HCT116 (cell line): ENCODE results near the gene ID3.

Source experiments
- ELF1 ChIP-seq: IDR thresholded peaks from 2 replicates; pipeline ENCODE4 v1.6.1; 2012; ENCODE audit warnings: low read depth, borderline replicate concordance
- EZH2 ChIP-seq: fragments of 200-600 bp; sonication (generic); IDR thresholded peaks from 2 replicates; pipeline ENCODE4 v1.6.1; 2017; ENCODE audit warnings: antibody characterized with exemption, mixed run types
- EZH2phosphoT487 ChIP-seq: fragments of 200-600 bp; IDR thresholded peaks from 2 replicates; pipeline ENCODE4 v1.6.1; 2018; ENCODE audit warnings: antibody characterized with exemption, borderline replicate concordance
- JUND ChIP-seq: IDR thresholded peaks from 2 replicates; pipeline ENCODE4 v1.6.1; 2012
- POLR2A ChIP-seq: IDR thresholded peaks from 2 replicates; pipeline ENCODE4 v1.7.0; 2011; ENCODE audit warnings: borderline replicate concordance; ENCODE audit not compliant: insufficient read depth, insufficient read length; ENCODE audit errors: extremely low read depth
- RAD21 ChIP-seq: IDR thresholded peaks from 2 replicates; pipeline ENCODE4 v1.6.1; 2012; ENCODE audit warnings: low read depth, mild to moderate bottlenecking
- SIN3A ChIP-seq: IDR thresholded peaks from 2 replicates; pipeline ENCODE4 v1.6.1; 2012; ENCODE audit warnings: low read depth
- SP1 ChIP-seq: IDR thresholded peaks from 2 replicates; pipeline ENCODE4 v1.6.1; 2012; ENCODE audit warnings: low read depth
- YY1 ChIP-seq: IDR thresholded peaks from 2 replicates; pipeline ENCODE4 v1.6.1; 2011; ENCODE audit warnings: low read length, low read depth, moderate library complexity, mild to moderate bottlenecking; ENCODE audit not compliant: insufficient replicate concordance; ENCODE audit errors: extremely low read depth
- ZNF274 ChIP-seq: fragments of 200-500 bp; sonication (Bioruptor generic); IDR thresholded peaks from 2 replicates; pipeline ENCODE4 v1.6.1; 2014; ENCODE audit warnings: mild to moderate bottlenecking, low read depth, low read length, inconsistent platforms
- TF ChIP-seq, protein P1 (sequence below), 3 experiments: fragments of 200-600 bp in 1 of 3; sonication (generic) in 1 of 3; IDR thresholded peaks in 2 of 3; conservative IDR thresholded peaks in 1 of 3; 2 replicates each; pipeline ENCODE4 v1.5.1; 2012 to 2017; ENCODE audit warnings: low read depth in 2 of 3, low read length in 2 of 3, antibody characterized with exemption in 1 of 3, borderline replicate concordance in 1 of 3, control low read depth in 1 of 3, mild to moderate bottlenecking in 1 of 3, mixed read lengths in 1 of 3, mixed run types in 1 of 3, moderate library complexity in 1 of 3; ENCODE audit not compliant: insufficient read depth in 1 of 3
- TF ChIP-seq, protein P2 (sequence below): IDR thresholded peaks from 2 replicates; pipeline ENCODE4 v1.6.1; 2011; ENCODE audit warnings: mild to moderate bottlenecking, low read length, moderate library complexity; ENCODE audit not compliant: insufficient replicate concordance; ENCODE audit errors: extremely low read depth
- TF ChIP-seq, protein P3 (sequence below): IDR thresholded peaks from 2 replicates; pipeline ENCODE4 v1.6.1; 2012
- TF ChIP-seq, protein P4 (sequence below): IDR thresholded peaks from 2 replicates; pipeline ENCODE4 v1.6.1; 2012

DNA sequence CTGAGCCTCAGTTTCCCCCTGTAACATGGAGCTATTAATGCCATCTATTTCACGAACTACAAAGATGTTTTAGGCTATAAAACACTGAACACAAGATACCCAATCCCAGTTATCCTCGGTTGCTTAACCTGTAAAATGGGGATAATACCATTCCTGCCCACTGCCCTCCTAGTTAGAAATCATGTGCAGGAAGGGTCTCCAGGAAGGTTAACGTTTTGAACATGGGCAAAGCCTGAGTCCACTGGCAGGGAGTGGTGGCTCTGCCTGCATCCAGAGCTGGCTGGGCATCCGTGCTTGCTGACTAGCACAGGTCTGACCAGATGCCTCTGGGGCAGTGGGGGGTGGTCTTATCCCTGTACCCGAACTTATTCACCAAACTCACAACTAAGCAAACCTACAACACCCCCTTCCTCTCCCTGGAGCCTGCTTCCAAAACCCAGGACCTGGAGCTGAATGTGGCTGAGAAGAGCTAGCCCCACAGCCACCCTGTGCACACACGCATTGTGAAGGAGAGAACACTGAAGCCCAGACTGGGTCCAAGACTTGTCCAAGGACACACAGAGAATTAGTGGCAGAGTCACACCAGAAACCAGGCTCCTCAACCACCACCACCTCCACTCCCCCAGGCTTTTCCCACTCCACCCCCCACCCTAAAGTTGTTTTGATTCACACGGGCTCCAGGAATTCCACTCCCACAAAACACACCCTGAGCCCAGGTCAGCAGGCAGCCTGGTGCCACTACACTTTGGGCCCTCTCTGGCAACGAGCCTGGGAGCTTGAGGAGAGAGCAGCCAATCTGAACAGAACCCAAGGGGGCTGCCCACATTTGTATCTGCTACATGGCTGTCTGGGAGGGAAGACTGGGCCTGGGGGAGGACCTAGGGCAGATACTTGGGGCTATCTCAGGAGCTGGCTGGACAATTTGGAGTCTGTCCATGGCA lies 29.9 kb downstream of the ID3 start:
- no peak for TF ChIP-seq POLR2A
- TF ChIP-seq, protein P1, sequence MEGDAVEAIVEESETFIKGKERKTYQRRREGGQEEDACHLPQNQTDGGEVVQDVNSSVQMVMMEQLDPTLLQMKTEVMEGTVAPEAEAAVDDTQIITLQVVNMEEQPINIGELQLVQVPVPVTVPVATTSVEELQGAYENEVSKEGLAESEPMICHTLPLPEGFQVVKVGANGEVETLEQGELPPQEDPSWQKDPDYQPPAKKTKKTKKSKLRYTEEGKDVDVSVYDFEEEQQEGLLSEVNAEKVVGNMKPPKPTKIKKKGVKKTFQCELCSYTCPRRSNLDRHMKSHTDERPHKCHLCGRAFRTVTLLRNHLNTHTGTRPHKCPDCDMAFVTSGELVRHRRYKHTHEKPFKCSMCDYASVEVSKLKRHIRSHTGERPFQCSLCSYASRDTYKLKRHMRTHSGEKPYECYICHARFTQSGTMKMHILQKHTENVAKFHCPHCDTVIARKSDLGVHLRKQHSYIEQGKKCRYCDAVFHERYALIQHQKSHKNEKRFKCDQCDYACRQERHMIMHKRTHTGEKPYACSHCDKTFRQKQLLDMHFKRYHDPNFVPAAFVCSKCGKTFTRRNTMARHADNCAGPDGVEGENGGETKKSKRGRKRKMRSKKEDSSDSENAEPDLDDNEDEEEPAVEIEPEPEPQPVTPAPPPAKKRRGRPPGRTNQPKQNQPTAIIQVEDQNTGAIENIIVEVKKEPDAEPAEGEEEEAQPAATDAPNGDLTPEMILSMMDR (IDR thresholded peaks at IDR 0.05 in 2 of 3, conservative IDR thresholded peaks at IDR 0.05 in 1 of 3; ENCODE audit: borderline replicate concordance in 1 of 3, insufficient read depth in 1 of 3, low read depth in 2 of 3, low read length in 2 of 3), result no peak
- TF ChIP-seq, protein P2, sequence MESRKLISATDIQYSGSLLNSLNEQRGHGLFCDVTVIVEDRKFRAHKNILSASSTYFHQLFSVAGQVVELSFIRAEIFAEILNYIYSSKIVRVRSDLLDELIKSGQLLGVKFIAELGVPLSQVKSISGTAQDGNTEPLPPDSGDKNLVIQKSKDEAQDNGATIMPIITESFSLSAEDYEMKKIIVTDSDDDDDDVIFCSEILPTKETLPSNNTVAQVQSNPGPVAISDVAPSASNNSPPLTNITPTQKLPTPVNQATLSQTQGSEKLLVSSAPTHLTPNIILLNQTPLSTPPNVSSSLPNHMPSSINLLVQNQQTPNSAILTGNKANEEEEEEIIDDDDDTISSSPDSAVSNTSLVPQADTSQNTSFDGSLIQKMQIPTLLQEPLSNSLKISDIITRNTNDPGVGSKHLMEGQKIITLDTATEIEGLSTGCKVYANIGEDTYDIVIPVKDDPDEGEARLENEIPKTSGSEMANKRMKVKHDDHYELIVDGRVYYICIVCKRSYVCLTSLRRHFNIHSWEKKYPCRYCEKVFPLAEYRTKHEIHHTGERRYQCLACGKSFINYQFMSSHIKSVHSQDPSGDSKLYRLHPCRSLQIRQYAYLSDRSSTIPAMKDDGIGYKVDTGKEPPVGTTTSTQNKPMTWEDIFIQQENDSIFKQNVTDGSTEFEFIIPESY, result no peak
- no peak for TF ChIP-seq JUND
- no peak for TF ChIP-seq SP1
- TF ChIP-seq EZH2, result no peak
- TF ChIP-seq ZNF274, result no peak
- TF ChIP-seq ELF1, result no peak
- TF ChIP-seq, protein P3, sequence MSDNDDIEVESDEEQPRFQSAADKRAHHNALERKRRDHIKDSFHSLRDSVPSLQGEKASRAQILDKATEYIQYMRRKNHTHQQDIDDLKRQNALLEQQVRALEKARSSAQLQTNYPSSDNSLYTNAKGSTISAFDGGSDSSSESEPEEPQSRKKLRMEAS, result no peak
- TF ChIP-seq RAD21, result no peak
- no peak for TF ChIP-seq YY1
- no peak for TF ChIP-seq SIN3A
- TF ChIP-seq EZH2phosphoT487, result no peak
- TF ChIP-seq, protein P4, sequence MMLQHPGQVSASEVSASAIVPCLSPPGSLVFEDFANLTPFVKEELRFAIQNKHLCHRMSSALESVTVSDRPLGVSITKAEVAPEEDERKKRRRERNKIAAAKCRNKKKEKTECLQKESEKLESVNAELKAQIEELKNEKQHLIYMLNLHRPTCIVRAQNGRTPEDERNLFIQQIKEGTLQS, result no peak
